ENCODE measurements around the gene TIMP4.

DNA sequence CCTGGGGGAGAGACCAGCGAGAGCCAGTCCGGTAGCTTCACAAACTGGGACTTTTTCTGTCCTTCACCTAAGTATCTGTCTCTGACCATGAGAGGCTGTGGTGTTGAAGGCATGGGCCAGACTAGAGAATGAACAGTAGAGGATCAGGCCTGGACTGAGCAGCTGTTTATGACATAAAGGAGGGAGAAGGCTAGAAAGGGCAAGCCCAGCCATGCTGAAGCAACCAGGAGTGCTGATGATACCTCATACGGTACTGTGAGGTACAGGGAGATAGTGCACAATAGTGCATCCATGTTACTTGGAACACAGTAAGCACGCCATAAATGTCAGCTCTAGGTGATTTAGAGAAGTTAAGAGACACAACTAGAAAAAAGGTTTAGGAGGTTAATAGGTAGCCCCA, 22.6 kb upstream of the TIMP4 start:
- TF ChIP-seq, protein P1, sequence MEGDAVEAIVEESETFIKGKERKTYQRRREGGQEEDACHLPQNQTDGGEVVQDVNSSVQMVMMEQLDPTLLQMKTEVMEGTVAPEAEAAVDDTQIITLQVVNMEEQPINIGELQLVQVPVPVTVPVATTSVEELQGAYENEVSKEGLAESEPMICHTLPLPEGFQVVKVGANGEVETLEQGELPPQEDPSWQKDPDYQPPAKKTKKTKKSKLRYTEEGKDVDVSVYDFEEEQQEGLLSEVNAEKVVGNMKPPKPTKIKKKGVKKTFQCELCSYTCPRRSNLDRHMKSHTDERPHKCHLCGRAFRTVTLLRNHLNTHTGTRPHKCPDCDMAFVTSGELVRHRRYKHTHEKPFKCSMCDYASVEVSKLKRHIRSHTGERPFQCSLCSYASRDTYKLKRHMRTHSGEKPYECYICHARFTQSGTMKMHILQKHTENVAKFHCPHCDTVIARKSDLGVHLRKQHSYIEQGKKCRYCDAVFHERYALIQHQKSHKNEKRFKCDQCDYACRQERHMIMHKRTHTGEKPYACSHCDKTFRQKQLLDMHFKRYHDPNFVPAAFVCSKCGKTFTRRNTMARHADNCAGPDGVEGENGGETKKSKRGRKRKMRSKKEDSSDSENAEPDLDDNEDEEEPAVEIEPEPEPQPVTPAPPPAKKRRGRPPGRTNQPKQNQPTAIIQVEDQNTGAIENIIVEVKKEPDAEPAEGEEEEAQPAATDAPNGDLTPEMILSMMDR (conservative IDR thresholded peaks at IDR 0.05 in 1 of 2, IDR thresholded peaks at IDR 0.05 in 1 of 2; ENCODE audit: extremely low read depth in 1 of 2, insufficient read depth in 1 of 2, low read depth in 1 of 2, low read length in 2 of 2): no peak
- TF ChIP-seq EZH2 (IDR thresholded peaks at IDR 0.05; ENCODE audit: borderline replicate concordance, low read length): no peak
